Thyroid gland (tissue), 4 donors: ENCODE data around the gene GNAI2. TPM values are rescaled to one million over a fixed set of nuclear protein-coding genes. Genes with fewer than 3 reads are reported as not detected.
A peak's percentile ranks its signal among the peaks of the same experiment; 100 is the strongest.

Experiments
- DNase-seq, 2 donors: peaks; one replicate each; pipeline ENCODE4 v3.0.0-alpha.2; 2019
- H3K27ac ChIP-seq, 3 donors: fragments of 200-600 bp; sonication (generic); 1 replicate in 2 of 3; 2 replicates in 1 of 3; pipeline ENCODE4 v1.5.1; 2016 to 2019; ENCODE audit warnings: mild to moderate bottlenecking in 1 of 3, moderate library complexity in 1 of 3
- H3K27me3 ChIP-seq: fragments of 200-600 bp; sonication (generic); one replicate; pipeline ENCODE4 v1.5.1; 2019
- H3K36me3 ChIP-seq, 2 donors: fragments of 200-600 bp; sonication (generic); one replicate each; pipeline ENCODE4 v1.5.1; 2016 to 2019
- H3K4me1 ChIP-seq, 2 donors: fragments of 200-600 bp; sonication (generic); one replicate each; pipeline ENCODE4 v1.5.1; 2017 to 2019
- H3K4me3 ChIP-seq, 3 donors: fragments of 200-600 bp; sonication (generic); replicated peaks in 1 of 3; 1 replicate in 2 of 3; 2 replicates in 1 of 3; pipeline ENCODE4 v1.5.1; 2016; ENCODE audit warnings: mild to moderate bottlenecking in 1 of 3
- H3K9me3 ChIP-seq: fragments of 200-600 bp; sonication (generic); one replicate; pipeline ENCODE4 v1.5.1; 2017
- CTCF ChIP-seq, 6 experiments: fragments of 200-600 bp in 3 of 6; fragments of 450-650 bp in 3 of 6; sonication (generic) in 3 of 6; IDR thresholded peaks; one replicate each; pipeline ENCODE4 v1.5.1; 2016 to 2019; ENCODE audit warnings: antibody characterized with exemption in 6 of 6, mild to moderate bottlenecking in 2 of 6, inconsistent platforms in 1 of 6, moderate library complexity in 1 of 6
- POLR2A ChIP-seq, 2 donors: fragments of 450-650 bp; IDR thresholded peaks; one replicate each; pipeline ENCODE4 v1.6.1; 2017; ENCODE audit warnings: antibody characterized with exemption in 2 of 2, mild to moderate bottlenecking in 2 of 2, moderate library complexity in 1 of 2
- WGBS, 2 donors: methylation state at CpG; one replicate each; pipeline ENCODE4 v1.1.5; 2017; 5-methylcytosine and 5-hydroxymethylcytosine counted together
- intact Hi-C: fragments of 100-400 bp; cut with DNase I; formaldehyde crosslinking; loops from one replicate; pipeline ENCODE4 v1.15.1; 2023
- total RNA-seq, 4 donors: library from RNA; depleted of rRNA; stranded (reverse); fragments of >200 nt; gene quantifications; one replicate each; pipeline ENCODE4 v1.2.3, GENCODE V29; 2016

The GNAI2 gene
- total RNA-seq, 4 donors from 2014 or later: 111 to 171 (median 142) TPM

- WGBS, 2 donors: 64 to 72% methylated on average over 6 of the region's 6 CpGs
Observed at GRCh38 chr3:50263478-50264382, 27.7 kb downstream of the GNAI2 start.

GRCh38 chr3:50264383-50264963 lies 28.5 kb downstream of the GNAI2 start:
- TF ChIP-seq CTCF (IDR thresholded peaks at IDR 0.05): no peak
- TF ChIP-seq POLR2A (IDR thresholded peaks at IDR 0.05): peak in 1 of 2 donors; percentile 20
- intact Hi-C loops: no loop called here

More at GRCh38 chr3:50263478-50264382, 27.7 kb downstream of the GNAI2 start:
- Histone ChIP-seq H3K27ac (peak overlapping the region; percentile 87 to 92 (median 91)), H3K9me3 (no peaks in the 10 kb centered on the region), H3K4me3 (no peak overlapping the region), H3K4me1 (peaks cover 68 to 73% of the 10 kb centered on the region in 2 donors), H3K36me3 (no peaks in the 10 kb centered on the region), H3K27me3 (no peaks in the 10 kb centered on the region)
- intact Hi-C loops: no loop called here
- DNase-seq: no peak
- TF ChIP-seq CTCF (IDR thresholded peaks at IDR 0.05) (no peak), POLR2A (IDR thresholded peaks at IDR 0.05) (no peak)

GRCh38 chr3:50264964-50265485 lies 29.0 kb downstream of the GNAI2 start:
- peak overlapping the region; percentile 87 to 92 (median 91) for H3K27ac ChIP-seq
- no peaks in the 10 kb centered on the region for H3K36me3 ChIP-seq
- H3K9me3 ChIP-seq: no peaks in the 10 kb centered on the region
- no peaks in the 10 kb centered on the region for H3K27me3 ChIP-seq
- no peak for DNase-seq
- WGBS, 2 donors: 69 to 75% methylated on average over 6 to 7 of the region's 7 CpGs
- no peak overlapping the region for H3K4me3 ChIP-seq
- TF ChIP-seq POLR2A (IDR thresholded peaks at IDR 0.05) (peak in 1 of 2 donors; percentile 70), CTCF (IDR thresholded peaks at IDR 0.05) (no peak)
- intact Hi-C loops: no loop called here
- H3K4me1 ChIP-seq: peaks cover 75 to 79% of the 10 kb centered on the region in 2 donors

More at GRCh38 chr3:50264383-50264963, 28.5 kb downstream of the GNAI2 start:
- H3K4me3 ChIP-seq: no peak overlapping the region
- H3K27ac ChIP-seq: peak overlapping the region; percentile 87 to 92 (median 91)
- peak; percentile 93 to 97 for DNase-seq
- WGBS, 2 donors: 0 to 15% methylated on average over 1 to 4 of the region's 7 CpGs
- H3K9me3 ChIP-seq: no peaks in the 10 kb centered on the region
- no peaks in the 10 kb centered on the region for H3K27me3 ChIP-seq
- peaks cover 73 to 78% of the 10 kb centered on the region in 2 donors for H3K4me1 ChIP-seq
- no peaks in the 10 kb centered on the region for H3K36me3 ChIP-seq

- TF ChIP-seq CTCF (IDR thresholded peaks at IDR 0.05) (no peak), POLR2A (IDR thresholded peaks at IDR 0.05) (no peak)
- Histone ChIP-seq H3K36me3 (no peaks in the 10 kb centered on the region), H3K4me3 (no peak overlapping the region), H3K9me3 (no peaks in the 10 kb centered on the region), H3K4me1 (peaks cover 70 to 80% of the 10 kb centered on the region in 2 donors), H3K27me3 (no peaks in the 10 kb centered on the region), H3K27ac (peak overlapping the region; percentile 87 to 92 (median 91))
- intact Hi-C loops: no loop called here
- WGBS, 2 donors: 60% methylated on average over 1 of the region's 1 CpG; no CpG with 5 or more reads in 1 of the 2 donors
- no peak for DNase-seq
Observed at GRCh38 chr3:50265571-50265970, 29.6 kb downstream of the GNAI2 start.
